Skin of body (tissue), 2 donors: ENCODE data around the gene RPS15A. TPM values are rescaled to one million over a fixed set of nuclear protein-coding genes. Genes with fewer than 3 reads are reported as not detected.
"Not testable (repeated sequence)": the region's sequence is repeated elsewhere in the genome, so short reads cannot be mapped to it uniquely, and the experiment has no call there.

Experiments used
- DNase-seq: peaks from one replicate; lab custom pipeline; 2025; lab: John Stamatoyannopoulos, UW
- total RNA-seq: library from RNA; depleted of rRNA; stranded (reverse); fragments of >200 nt; gene quantifications from one replicate; pipeline ENCODE4 v1.2.3, GENCODE V29; 2014

The RPS15A gene
- total RNA-seq, 1 donor from 2014 or later = 1,655 TPM

DNA sequence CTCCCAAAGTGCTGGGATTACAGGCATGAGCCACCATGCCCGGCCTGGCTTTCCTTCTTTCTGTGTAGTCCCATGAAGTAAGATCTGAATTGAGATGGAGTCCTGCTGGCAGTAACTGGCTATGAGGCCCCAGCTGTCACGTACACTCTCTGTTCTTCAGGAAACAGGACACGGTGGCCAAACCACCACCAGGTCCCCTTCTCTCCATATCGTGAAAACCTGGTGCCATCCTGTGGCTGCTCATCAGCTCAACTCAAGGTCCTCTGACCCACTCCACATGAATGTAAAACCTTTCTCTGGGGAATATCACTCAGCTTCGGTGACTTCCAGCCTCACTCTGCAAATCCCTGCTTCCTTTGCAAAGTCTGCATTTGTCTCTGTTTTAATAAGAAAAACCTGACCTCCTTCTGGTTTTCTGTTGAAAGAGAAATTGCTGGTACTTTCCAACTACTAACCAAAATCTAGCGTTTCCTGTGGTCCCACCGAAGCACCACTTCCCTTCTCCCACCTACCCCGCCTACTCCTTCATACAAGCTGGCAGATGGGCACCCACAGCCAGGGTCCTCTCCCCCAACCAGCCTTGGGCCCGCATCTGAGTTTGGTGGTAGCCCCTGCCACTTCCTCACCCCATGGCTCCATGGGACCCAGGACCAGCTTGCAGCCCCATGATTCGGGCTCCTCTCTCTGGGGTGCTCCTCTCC is 32.0 kb downstream of the RPS15A start:
- not testable (repeated sequence) for DNase-seq

- DNase-seq = not testable (repeated sequence)
Measured at GRCh38 chr16:18756639-18757038, 33.5 kb downstream of the RPS15A start.

DNA sequence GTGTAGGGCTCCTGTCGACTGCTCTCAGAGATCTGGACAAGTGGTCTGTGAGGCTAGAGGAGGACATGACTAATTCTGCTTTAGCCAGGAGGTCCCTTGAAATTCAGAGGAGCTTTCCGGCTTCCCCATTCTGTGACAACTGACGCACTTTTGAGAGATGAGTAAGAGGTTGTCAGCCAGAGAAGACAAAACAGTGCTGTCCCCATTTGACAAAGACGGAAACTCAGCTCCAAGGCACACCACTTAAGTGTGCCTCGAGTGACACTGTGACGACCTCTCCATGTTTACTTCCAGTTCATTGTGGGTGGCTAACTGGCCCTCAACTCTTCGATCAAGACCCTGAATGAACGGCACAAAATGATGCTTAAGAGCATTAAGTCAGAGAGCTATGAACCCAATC is 47.3 kb downstream of the RPS15A start:
- not testable (repeated sequence) for DNase-seq

DNA sequence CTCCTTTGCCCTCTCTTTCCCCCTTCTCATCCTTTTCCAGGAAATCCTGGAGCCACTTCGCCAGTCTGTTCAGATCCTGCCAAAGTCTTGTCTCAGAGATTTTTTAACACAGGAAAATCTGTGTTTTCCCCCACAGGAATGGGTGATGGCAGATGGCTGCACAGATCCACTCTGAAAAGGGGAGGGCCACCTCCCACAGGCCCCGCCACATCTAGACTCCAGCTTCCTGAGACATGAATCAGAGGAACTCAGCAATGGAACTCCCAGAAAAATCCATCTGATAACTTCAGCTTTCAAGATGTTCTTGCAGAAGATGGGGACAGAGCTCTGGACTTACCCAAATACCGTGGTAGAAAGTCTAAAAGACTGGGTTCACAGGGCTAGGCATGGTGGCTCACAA is 50.1 kb downstream of the RPS15A start:
- DNase-seq = not testable (repeated sequence)

GRCh38 chr16:18738768-18739167 is 51.4 kb downstream of the RPS15A start:
- not testable (repeated sequence) for DNase-seq

- DNase-seq = not testable (repeated sequence)
Measured at GRCh38 chr16:18734279-18734678, 55.9 kb downstream of the RPS15A start.

Other genes starting within 250 kb of the RPS15A start
- 44.1 TPM for gene NOMO2, start 228.2 kb downstream of the RPS15A start, total RNA-seq
- gene ARL6IP1, start 11.2 kb upstream of the RPS15A start, total RNA-seq = 137 TPM
- 113 TPM for gene SMG1, start 136.1 kb upstream of the RPS15A start, total RNA-seq
- gene TMC7, start 193.6 kb upstream of the RPS15A start, total RNA-seq = 1.2 TPM